Neural progenitor cell (in vitro differentiated cells): ENCODE results near the gene SRGAP2B. TPM values are rescaled to one million over a fixed set of nuclear protein-coding genes. Genes with fewer than 3 reads are reported as not detected.
"Not testable (repeated sequence)": the region's sequence is repeated elsewhere in the genome, so short reads cannot be mapped to it uniquely, and the experiment has no call there.

ENCODE experiments used
- DNase-seq: peaks from one replicate; pipeline ENCODE4 v3.0.0-alpha.2; 2016; ENCODE audit warnings: low spot score
- H2AFZ ChIP-seq: fragments of 200-600 bp; sonication (generic); replicated peaks from 2 replicates; pipeline ENCODE4 v1.6.1; 2016; ENCODE audit warnings: antibody characterized with exemption
- H3F3A ChIP-seq: fragments of 200-600 bp; sonication (generic); 2 replicates; pipeline ENCODE4 v1.6.1; 2016; ENCODE audit warnings: antibody characterized with exemption, low read depth
- H3K27ac ChIP-seq: fragments of 200-600 bp; sonication (generic); 2 replicates; pipeline ENCODE4 v1.5.1; 2016; ENCODE audit warnings: mild to moderate bottlenecking
- H3K27me3 ChIP-seq: fragments of 200-600 bp; sonication (generic); 2 replicates; pipeline ENCODE4 v1.6.1; 2016; ENCODE audit warnings: mild to moderate bottlenecking, moderate library complexity
- H3K36me3 ChIP-seq: fragments of 200-600 bp; sonication (generic); 2 replicates; pipeline ENCODE4 v1.5.1; 2016
- H3K4me1 ChIP-seq: fragments of 200-600 bp; sonication (generic); 2 replicates; pipeline ENCODE4 v1.6.1; 2016; ENCODE audit warnings: mixed run types
- H3K4me2 ChIP-seq: fragments of 200-600 bp; sonication (generic); 2 replicates; pipeline ENCODE4 v1.6.1; 2016
- H3K4me3 ChIP-seq: fragments of 200-600 bp; sonication (generic); 2 replicates; pipeline ENCODE4 v1.5.1; 2016
- H3K79me2 ChIP-seq: fragments of 200-600 bp; sonication (generic); 2 replicates; pipeline ENCODE4 v1.6.1; 2016; ENCODE audit warnings: low read depth
- H3K9ac ChIP-seq: fragments of 200-600 bp; sonication (generic); 2 replicates; pipeline ENCODE4 v1.6.1; 2016
- H3K9me3 ChIP-seq: fragments of 200-600 bp; sonication (generic); 2 replicates; pipeline ENCODE4 v1.5.1; 2016; ENCODE audit warnings: low read depth
- H4K20me1 ChIP-seq: fragments of 200-600 bp; sonication (generic); 2 replicates; pipeline ENCODE4 v1.6.1; 2016; ENCODE audit warnings: low read depth
- H3K27ac Mint-ChIP-seq: 3 replicates; pipeline ENCODE4 v1.8.0; 2021; ENCODE audit warnings: mixed read lengths
- H3K27me3 Mint-ChIP-seq: 2 replicates; pipeline ENCODE4 v1.8.0; 2022; ENCODE audit warnings: low read depth, mild to moderate bottlenecking, inconsistent platforms, moderate library complexity, mixed read lengths; ENCODE audit not compliant: insufficient read depth
- H3K36me3 Mint-ChIP-seq: 3 replicates; pipeline ENCODE4 v1.8.0; 2021; ENCODE audit warnings: mixed read lengths
- H3K4me1 Mint-ChIP-seq: 3 replicates; pipeline ENCODE4 v1.8.0; 2021; ENCODE audit warnings: mixed read lengths
- H3K4me3 Mint-ChIP-seq: 3 replicates; pipeline ENCODE4 v1.8.0; 2021; ENCODE audit warnings: mild to moderate bottlenecking, moderate library complexity, mixed read lengths
- H3K9me3 Mint-ChIP-seq: 3 replicates; pipeline ENCODE4 v1.8.0; 2020; ENCODE audit warnings: mixed read lengths
- total RNA-seq: library from RNA; depleted of rRNA; stranded (reverse); fragments of >200 nt; gene quantifications from 2 replicates; pipeline ENCODE4 v1.2.3, GENCODE V29; 2015; ENCODE audit warnings: low replicate concordance

SRGAP2B gene
- total RNA-seq, 1 donor from 2014 or later = 19.1 TPM

GRCh38 chr1:145041519-145041918, 53.6 kb downstream of the SRGAP2B start:
- not testable (repeated sequence) for H3K4me2 ChIP-seq, H3K9ac ChIP-seq, H3K27ac Mint-ChIP-seq, H3K9me3 Mint-ChIP-seq, H3K36me3 ChIP-seq, H3K36me3 Mint-ChIP-seq, H3F3A ChIP-seq, H3K27me3 Mint-ChIP-seq, H2AFZ ChIP-seq, H3K4me3 Mint-ChIP-seq, H3K79me2 ChIP-seq, H4K20me1 ChIP-seq, H3K4me1 ChIP-seq, H3K4me1 Mint-ChIP-seq, DNase-seq, H3K9me3 ChIP-seq, H3K4me3 ChIP-seq, H3K27ac ChIP-seq, H3K27me3 ChIP-seq

DNA sequence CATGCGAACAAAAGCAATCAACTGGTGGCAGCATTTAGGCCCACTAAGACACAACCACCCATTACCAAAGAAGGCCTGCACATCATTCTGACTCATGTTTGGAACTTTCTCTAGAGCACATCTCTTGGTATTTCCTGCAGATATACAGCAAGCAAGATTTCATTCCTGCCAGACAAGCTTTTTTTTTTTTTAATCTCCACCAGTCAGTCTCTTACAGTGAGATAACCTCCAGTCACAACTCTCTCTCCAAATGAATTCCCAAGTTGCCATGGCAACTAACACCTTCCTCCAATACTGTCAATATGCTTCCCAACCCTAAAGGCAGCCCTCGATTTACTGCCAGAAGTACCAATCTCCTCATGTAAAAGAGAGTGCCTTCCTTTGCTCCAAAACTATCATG, 59.1 kb downstream of the SRGAP2B start:
- not testable (repeated sequence) for H4K20me1 ChIP-seq, H3K4me2 ChIP-seq, H3K36me3 Mint-ChIP-seq, H3K27ac ChIP-seq, H3K27ac Mint-ChIP-seq, H3K4me3 ChIP-seq, H3F3A ChIP-seq, H3K9me3 Mint-ChIP-seq, H3K27me3 ChIP-seq, H3K4me1 Mint-ChIP-seq, H3K9me3 ChIP-seq, H3K9ac ChIP-seq, H3K4me1 ChIP-seq, H3K36me3 ChIP-seq, H3K27me3 Mint-ChIP-seq, H3K4me3 Mint-ChIP-seq, H2AFZ ChIP-seq, DNase-seq, H3K79me2 ChIP-seq

- H3K79me2 ChIP-seq, DNase-seq, H3K27ac Mint-ChIP-seq, H2AFZ ChIP-seq, H3K36me3 ChIP-seq, H3K4me2 ChIP-seq, H3K4me3 ChIP-seq, H3K27ac ChIP-seq, H3K27me3 Mint-ChIP-seq, H3K9me3 Mint-ChIP-seq, H3K9ac ChIP-seq, H3K36me3 Mint-ChIP-seq, H4K20me1 ChIP-seq, H3F3A ChIP-seq, H3K9me3 ChIP-seq, H3K4me1 ChIP-seq, H3K27me3 ChIP-seq, H3K4me1 Mint-ChIP-seq, H3K4me3 Mint-ChIP-seq: not testable (repeated sequence)
Observed at GRCh38 chr1:145033523-145033922, 61.6 kb downstream of the SRGAP2B start.

- H3K9me3 Mint-ChIP-seq, H3K79me2 ChIP-seq, H3K27ac ChIP-seq, H2AFZ ChIP-seq, H3K9ac ChIP-seq, H3K27me3 ChIP-seq, H3K4me3 ChIP-seq, H3K9me3 ChIP-seq, H3K36me3 Mint-ChIP-seq, H3K27ac Mint-ChIP-seq, H3K4me3 Mint-ChIP-seq, DNase-seq, H3K4me2 ChIP-seq, H4K20me1 ChIP-seq, H3K4me1 Mint-ChIP-seq, H3K27me3 Mint-ChIP-seq, H3K4me1 ChIP-seq, H3F3A ChIP-seq, H3K36me3 ChIP-seq: not testable (repeated sequence)
Observed at GRCh38 chr1:145027251-145027650, 67.9 kb downstream of the SRGAP2B start.

GRCh38 chr1:145025286-145025685, 69.8 kb downstream of the SRGAP2B start:
- H3K27me3 ChIP-seq, H3K27me3 Mint-ChIP-seq, H3K4me2 ChIP-seq, H4K20me1 ChIP-seq, H3K36me3 Mint-ChIP-seq, H3F3A ChIP-seq, H3K79me2 ChIP-seq, H3K36me3 ChIP-seq, H3K4me3 Mint-ChIP-seq, H3K27ac Mint-ChIP-seq, DNase-seq, H3K4me1 Mint-ChIP-seq, H3K9me3 Mint-ChIP-seq, H3K27ac ChIP-seq, H3K9me3 ChIP-seq, H3K9ac ChIP-seq, H3K4me1 ChIP-seq, H3K4me3 ChIP-seq, H2AFZ ChIP-seq: not testable (repeated sequence)

GRCh38 chr1:145022259-145022658, 72.9 kb downstream of the SRGAP2B start:
- H3K9ac ChIP-seq, H3K4me2 ChIP-seq, H3K36me3 ChIP-seq, H3K36me3 Mint-ChIP-seq, H3K27me3 Mint-ChIP-seq, H3K4me3 ChIP-seq, H3K9me3 Mint-ChIP-seq, H3K27ac ChIP-seq, H3F3A ChIP-seq, H3K79me2 ChIP-seq, H3K4me1 Mint-ChIP-seq, H3K4me1 ChIP-seq, H3K9me3 ChIP-seq, H2AFZ ChIP-seq, H4K20me1 ChIP-seq, H3K27ac Mint-ChIP-seq, H3K27me3 ChIP-seq, DNase-seq: not testable (repeated sequence)
- H3K4me3 Mint-ChIP-seq = peak overlapping the region; percentile 53

- H3K9ac ChIP-seq, H3K36me3 ChIP-seq, H3K79me2 ChIP-seq, H3K4me3 Mint-ChIP-seq, H3K27ac ChIP-seq, H3K4me2 ChIP-seq, H3K9me3 Mint-ChIP-seq, H3K4me1 ChIP-seq, H2AFZ ChIP-seq, H3K36me3 Mint-ChIP-seq, H3K27ac Mint-ChIP-seq, H3K27me3 ChIP-seq, H3K9me3 ChIP-seq, H4K20me1 ChIP-seq, H3F3A ChIP-seq, H3K4me1 Mint-ChIP-seq, H3K27me3 Mint-ChIP-seq, H3K4me3 ChIP-seq, DNase-seq: not testable (repeated sequence)
Observed at GRCh38 chr1:145021749-145022148, 73.4 kb downstream of the SRGAP2B start.

- H3K4me1 Mint-ChIP-seq, H3K36me3 Mint-ChIP-seq, DNase-seq, H3K79me2 ChIP-seq, H3K27me3 Mint-ChIP-seq, H3F3A ChIP-seq, H3K27me3 ChIP-seq, H3K9ac ChIP-seq, H3K9me3 Mint-ChIP-seq, H3K27ac Mint-ChIP-seq, H3K4me2 ChIP-seq, H3K4me3 ChIP-seq, H4K20me1 ChIP-seq, H3K4me3 Mint-ChIP-seq, H3K4me1 ChIP-seq, H3K36me3 ChIP-seq, H3K9me3 ChIP-seq, H2AFZ ChIP-seq, H3K27ac ChIP-seq: not testable (repeated sequence)
Observed at GRCh38 chr1:145019709-145020108, 75.4 kb downstream of the SRGAP2B start.

DNA sequence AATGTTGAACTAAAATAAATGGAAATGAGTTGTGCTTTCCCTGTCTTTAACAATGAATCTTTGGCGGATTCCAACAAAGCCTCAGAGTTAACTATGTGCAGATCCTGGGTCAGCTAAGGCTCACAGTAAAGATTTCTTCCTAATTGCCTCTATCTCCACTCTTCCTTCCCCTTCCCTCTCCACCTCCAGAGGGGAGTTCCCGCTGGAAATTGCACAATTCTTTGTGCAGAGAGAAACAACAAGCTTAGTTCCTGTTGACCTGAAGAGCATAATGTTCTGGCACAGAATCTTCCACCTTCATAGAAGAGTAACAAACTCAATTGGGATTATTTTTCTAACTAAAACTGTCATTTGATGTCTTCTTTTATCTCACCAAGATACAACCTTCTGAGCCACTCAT, 77.4 kb downstream of the SRGAP2B start:
- H3K9me3 ChIP-seq, H3F3A ChIP-seq, H3K27me3 ChIP-seq, H3K4me1 ChIP-seq, DNase-seq, H3K36me3 ChIP-seq, H2AFZ ChIP-seq, H4K20me1 ChIP-seq, H3K36me3 Mint-ChIP-seq, H3K4me3 ChIP-seq, H3K9ac ChIP-seq, H3K79me2 ChIP-seq, H3K4me1 Mint-ChIP-seq, H3K27me3 Mint-ChIP-seq, H3K4me3 Mint-ChIP-seq, H3K27ac Mint-ChIP-seq, H3K9me3 Mint-ChIP-seq, H3K27ac ChIP-seq, H3K4me2 ChIP-seq: not testable (repeated sequence)
